GM21717 (cell line): ENCODE results near the gene FBL.
"Not testable (repeated sequence)": the region's sequence is repeated elsewhere in the genome, so short reads cannot be mapped to it uniquely, and the experiment has no call there.

ENCODE experiments used
- ATAC-seq: cut with Tn5 transposase; IDR thresholded peaks from one replicate; pipeline ENCODE4 v1.9.1; 2021; ENCODE audit warnings: mild to moderate bottlenecking, moderate library complexity; ENCODE audit not compliant: unreplicated experiment

FBL gene

DNA sequence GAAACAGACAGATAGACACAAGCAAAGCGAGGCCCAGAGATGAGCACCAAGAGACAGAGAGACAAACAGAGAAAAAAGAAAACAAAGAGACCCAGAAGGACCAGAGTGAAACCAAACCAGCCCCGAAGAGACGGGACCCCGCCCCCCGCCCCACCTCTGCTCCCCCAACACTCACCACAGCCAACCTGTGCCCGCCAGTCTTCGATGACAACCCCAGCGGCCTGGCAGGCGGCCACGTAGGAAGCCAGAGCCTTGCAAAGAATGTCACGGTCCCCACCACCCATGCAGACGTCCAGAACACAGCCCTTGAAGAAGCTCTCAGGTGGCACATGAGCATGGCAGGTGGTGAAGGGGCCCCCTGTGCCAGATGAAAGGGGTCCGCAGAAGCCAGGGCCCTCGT is 31.3 kb upstream of the FBL start:
- ATAC-seq: not testable (repeated sequence)

DNA sequence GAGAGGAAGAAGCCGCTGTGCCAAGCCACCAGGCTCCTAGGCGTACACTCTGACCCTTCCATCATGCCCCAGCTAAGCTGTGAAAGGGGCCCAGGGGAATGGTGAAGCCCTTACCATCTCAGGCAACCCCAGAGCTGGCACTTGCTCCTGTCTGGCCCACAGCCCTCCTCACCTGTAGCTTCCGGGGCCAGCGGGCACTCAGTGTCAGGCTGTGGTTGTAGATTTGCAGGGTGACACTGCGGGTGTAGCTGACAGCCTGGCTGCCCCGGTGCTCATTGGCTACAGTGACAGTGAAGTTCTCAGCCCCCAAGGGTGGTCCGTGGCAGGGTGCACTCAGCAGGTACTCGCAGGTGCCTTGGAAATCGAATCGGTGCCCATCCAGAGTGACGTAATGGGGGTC is 30.3 kb upstream of the FBL start:
- not testable (repeated sequence) for ATAC-seq

DNA sequence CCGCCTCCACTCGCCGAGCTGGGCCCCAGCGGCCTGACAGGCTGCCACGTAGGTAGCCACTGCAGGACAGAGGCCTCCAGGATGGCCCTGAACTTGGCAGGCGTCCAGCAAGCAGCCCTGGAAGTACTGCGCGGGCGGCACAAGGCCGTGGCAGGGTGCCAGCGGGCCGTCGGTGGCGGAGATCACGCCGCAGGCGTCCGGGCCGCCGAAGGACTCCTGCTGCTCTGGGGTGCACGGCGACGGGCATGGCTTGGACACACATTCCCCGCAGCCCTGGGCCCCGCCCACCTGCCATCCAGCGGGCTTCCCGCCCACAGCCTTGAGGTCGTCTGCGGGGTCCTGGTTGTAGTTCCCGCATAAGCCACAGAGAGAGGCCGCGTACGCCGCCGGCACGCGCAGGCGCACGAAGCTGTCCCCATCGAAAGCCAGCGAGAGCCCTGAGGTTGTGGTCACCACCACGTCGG is 29.3 kb upstream of the FBL start:
- not testable (repeated sequence) for ATAC-seq

DNA sequence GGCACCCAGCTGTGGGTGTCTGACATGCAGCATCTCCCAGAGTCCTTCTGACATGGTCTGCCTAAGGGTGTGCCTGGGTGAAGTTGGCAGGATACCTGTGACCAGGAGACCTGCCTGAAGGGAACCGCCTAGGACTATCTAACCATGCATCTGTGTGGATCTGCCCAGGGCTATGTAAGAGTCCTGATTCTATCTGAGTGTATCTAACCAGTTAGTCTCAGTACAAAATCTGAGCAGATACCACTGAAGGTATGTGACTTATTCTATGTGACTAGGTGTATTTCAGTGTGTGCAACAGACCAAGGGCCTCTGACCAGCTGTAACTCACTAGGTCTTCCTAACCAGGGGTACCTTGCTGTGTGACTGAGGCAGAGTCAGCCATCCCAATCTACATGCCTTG is 28.2 kb upstream of the FBL start:
- ATAC-seq: no peak

DNA sequence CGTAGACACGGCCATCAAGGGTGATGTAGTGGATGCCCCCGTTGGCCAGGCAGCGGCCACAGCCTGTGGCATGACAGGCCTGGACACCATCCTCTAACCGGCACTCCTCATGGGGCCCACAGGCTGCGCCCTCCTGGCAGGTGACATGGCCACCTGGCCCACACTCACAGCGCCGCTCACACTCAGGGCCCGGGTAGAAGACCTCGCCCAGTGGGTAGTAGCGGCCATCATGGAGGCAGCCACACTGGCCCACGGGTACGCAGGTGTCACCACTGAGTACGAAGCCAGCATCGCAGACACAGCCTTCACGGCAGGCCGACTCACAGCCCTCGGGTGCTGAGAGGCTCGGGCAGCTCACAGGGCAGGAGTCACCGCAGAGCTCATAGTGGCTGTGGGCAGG is 27.2 kb upstream of the FBL start:
- ATAC-seq: no peak

DNA sequence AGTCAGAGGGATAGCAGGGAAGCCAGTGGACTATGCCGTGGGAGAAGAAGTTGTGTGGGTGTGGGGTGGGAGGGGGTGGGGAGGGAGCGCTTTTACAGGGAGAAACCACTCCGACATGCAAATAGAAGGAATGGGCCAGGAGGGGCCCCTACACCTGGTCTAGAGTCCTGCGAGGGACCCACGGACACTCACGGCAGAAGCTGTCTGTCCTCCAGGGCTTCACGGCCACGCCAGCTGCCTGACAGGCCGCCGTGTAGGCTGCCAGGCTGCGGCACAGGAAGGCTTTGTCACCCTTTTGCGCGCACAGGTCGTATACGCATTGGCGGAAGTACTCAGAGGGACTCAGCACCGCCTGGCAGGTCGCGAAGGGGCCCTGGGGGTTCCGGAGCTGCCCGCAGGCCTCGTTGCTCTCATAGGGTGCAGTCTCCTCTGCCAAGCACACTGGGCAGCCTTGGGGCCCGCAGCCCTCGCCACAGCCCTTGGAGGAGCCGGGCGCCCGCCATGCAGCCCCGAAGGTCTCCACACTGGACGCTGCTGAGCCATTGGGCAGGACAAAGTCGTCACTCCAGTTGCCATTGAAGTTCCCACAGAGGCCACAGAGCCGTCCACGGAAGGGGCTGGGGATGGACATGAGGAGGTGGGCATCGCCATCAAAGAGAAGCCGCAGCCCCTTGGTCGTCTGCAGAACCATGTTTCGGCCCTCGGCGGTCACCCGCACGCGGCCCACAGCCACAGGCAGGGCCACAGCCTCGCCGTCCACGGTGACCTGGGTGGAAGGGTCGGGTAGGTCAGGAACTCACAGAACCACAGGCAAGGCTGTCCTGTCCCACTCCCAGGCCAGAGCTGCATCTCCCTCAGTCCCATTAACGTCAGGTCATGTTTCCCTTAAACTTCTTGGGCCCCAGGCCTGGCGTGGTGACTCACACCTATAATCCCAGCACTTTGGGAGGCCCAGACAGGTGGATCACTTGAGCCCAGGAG is 26.0 kb upstream of the FBL start:
- no peak for ATAC-seq

DNA sequence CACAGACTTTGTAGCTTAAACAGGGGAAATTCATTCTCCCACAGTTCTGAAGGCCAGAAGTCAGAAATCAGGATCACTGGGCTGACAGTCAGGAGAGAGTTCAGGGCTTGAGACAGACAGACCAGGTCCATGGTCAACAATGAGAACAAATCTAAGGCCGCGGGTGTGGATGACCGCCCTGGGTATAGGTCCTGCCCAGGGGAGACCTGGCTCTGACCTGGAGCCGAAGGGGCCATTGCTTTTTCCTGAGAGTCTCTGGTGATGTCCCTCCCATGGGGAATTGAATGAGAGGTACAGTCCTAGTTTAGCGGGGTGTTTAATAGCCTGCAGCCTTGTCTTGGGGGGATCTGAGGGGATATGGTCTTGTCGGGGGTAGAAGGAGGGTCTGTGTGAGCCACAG is 25.2 kb upstream of the FBL start:
- no peak for ATAC-seq

DNA sequence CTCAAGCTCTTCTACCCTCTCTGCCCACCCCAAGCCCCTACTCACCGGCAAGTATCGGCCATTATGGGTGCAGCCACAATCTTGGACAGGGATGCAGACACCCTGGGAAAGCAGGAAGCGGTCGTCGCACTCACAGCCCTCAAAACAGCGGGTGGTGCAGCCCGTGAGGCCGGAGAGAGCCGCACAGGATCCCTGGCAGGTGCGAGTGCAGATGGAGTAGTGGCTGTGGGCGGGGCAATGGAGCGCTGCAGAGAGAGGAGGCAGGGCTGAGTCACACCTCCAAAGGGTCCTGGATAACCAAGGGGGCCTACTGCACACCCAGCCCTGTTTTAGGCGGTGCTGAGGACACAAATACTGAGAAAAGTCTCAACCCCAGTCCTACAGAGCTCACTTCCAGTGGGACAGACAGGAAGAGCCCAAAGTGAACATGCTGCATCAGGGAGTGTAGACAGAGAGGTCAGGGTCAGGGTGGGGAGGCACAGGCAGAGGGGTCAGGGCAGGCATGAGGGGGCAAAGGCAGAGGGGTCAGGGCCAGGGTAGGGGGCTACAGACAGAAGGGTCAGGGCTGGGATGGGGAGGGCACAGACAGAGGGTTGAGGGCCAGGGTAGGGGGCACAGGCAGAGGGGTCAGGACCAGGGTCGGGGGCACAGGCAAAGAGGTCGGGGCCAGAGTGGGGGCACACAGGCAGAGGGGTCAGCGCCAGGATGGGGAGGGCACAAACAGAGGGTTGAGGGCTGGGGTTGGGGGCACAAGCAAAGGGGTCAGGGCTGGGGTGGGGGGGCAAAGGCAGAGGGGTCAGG is 24.2 kb upstream of the FBL start:
- no peak for ATAC-seq

DNA sequence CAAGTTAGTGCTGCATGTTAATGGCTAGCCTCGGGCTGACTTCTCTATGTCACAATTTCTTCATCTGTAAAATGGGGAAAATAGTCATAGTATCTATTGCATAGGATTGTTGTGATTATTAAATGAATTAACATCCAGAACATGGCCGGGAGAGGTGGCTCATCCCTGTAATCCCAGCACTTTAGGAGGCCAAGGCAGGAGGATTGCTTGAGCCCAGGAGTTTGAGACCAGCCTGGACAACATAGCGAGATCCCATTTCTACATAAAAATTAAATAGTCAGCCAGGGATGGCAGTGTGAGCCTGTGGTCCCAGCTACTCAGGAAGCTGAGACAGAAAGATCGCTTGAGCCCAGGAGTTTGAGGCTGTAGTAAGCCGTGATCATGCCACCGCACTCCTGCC is 21.8 kb upstream of the FBL start:
- no peak for ATAC-seq

DNA sequence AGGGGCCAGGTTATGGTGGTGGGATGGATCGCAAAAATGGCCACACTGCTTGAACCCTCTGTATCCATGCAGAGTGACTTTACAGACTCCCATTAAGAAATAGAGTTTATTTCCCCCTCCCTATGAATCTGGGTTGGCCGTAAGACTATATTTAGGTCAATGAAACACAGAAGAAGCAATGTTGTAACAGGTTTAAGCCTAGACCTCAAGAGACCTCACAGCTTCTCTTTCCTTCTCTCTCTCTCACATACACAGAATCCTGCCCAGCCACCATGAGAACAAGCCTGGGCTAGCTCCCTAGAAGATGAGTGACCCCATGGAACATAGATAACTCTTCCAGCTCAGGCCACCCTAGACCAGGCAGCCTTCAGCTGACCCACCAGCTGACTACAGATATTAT is 21.0 kb upstream of the FBL start:
- ATAC-seq: no peak

DNA sequence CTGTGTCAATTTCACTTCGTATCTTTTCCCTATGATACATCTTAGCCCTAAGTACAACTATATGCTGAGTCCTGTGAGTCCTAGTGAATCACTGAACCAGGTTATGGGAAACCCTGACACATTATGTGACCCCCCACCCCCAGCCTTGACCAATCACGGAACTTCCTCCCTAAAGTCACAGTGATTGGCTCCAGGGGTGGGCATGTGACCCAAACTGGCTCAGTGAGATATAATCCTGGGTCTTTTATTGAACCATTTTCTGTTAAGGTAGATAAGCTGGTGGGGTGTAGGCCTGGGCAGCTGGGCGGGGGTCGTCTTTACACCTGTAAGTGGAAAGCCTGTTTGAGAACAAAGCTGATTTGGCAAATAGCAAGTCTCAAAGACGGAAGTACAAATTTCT is 19.8 kb upstream of the FBL start:
- no peak for ATAC-seq

DNA sequence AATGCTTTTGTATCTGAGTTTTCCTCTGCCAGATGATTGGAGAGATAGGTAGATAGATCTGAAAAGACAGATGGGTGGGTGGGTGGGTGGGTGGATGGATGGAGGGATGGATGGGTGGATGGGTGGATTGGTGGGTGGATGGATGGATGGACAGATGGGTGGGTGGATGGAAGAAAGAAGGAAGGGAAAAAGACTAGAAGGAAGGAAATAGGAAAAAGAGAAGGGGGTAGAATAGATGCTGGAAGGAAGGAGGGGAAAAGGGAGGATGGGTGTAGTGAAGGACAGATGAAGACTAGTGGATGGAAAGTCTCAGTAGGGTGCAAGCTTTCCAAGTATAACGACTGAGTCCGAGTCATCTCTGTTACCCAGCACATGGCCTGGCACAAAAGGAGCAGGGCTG is 19.0 kb upstream of the FBL start:
- ATAC-seq: no peak

DNA sequence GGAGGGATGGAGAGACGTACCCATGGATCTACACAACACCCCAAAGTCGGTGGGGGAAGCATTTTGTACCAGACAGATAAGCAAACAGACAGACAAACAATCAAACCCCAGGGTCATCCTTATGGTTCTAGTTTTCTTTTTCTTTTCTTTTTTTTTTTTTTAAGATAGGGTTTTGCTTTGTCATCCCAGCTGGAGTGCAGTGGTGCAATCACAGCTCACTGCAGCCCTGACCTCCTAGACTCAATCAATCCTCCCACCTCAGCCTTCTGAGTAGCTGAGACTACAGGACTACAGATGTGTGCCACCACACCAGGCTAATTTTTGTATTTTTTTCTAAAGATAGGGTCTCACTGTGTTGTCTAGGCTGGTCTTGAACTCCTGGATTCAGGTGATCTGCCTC is 17.9 kb upstream of the FBL start:
- no peak for ATAC-seq

DNA sequence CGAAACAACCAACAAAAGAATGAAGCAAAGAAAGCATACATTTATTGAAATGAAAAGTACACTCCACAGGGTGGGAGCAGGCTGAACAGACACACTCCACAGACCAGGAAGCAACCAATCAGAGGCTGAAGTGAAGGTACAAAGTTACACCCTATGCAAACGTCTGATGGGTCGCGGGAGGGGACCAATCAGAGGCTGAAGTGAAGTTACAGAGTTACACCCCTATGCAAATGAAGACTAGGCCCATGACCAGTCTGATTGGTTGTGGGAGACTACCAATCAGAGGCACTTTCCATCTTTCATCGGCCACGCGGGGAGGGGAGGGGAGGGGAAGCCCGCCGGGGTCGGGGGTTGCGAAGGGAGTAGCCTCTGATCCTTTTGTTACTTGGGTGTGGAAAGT is 12.4 kb upstream of the FBL start:
- no peak for ATAC-seq

DNA sequence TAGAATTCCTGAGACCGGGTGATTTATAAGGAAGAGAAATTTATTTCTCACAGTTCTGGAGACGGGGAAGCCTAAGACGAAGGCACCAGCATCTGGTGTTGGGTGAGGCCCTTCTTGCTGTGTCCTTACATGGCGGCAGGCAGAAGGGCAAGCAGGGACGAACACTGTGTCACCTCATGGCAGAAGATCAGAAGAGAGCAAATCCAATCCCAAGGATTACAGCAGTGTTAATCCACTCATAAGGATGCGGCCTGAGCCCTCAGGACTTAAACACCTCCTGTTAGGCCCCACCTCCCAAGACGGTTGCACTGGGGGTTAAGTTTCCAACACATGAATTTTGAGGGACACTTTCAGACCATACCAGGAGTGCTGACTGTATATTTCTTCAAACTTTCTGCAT is 6.7 kb upstream of the FBL start:
- no peak for ATAC-seq

DNA sequence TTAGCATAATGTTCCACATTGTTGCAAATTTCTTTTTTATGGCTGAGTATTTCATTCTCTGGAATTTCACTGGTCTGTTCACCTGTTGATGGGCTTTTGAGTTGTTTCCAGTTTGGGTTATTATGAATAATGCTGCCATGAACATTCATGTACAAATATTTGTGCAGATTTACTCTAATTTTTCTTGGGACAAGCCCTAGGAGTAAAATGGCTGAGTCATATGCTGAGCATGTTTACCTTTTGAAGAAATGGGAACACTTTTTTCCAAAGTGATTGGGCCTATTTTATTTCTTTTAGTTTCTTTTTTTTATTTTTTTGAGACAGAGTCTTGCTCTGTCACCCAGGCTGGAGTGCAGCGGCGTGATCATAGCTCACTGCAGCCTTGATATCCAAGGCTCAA is 4.7 kb upstream of the FBL start:
- no peak for ATAC-seq

DNA sequence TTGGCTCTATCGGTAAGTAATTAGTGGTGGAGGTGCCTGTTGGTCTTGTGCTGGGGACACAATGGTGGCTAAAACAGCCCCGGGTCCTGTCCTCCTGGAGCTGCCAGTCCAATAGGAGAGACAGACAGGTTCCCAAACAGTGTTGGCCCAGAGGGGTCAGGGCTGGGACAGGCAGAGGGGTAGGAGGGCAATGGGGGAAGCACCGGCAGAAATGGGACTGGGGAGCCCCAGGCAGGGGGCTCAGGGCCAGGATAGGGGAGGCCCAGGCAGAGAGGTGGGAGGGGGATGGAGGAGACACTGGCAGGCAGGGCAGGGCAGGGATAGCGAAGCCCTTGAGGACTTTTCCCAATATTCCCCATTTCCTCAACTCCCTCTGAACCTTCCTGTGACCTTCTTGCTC is 2.2 kb upstream of the FBL start:
- ATAC-seq: no peak

DNA sequence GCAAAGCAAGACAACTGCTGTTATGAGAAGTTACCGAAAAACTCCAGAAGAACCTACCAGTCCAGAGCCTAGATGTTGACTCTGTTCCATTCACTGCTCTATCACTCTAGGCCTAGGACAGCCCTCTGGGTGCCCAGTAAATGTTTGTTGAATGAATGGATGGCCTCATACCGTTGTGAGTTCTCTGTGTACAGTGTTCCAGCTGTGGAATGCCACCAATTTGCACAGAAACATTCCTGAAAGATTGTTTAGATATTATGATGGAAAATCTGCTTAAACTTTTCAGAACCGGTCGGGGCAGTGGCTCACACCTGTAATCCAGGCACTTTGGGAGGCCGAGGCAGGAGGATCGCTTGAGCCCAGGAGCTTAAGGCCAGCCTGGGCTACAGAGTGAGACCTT is 1.3 kb upstream of the FBL start:
- ATAC-seq: no peak

DNA sequence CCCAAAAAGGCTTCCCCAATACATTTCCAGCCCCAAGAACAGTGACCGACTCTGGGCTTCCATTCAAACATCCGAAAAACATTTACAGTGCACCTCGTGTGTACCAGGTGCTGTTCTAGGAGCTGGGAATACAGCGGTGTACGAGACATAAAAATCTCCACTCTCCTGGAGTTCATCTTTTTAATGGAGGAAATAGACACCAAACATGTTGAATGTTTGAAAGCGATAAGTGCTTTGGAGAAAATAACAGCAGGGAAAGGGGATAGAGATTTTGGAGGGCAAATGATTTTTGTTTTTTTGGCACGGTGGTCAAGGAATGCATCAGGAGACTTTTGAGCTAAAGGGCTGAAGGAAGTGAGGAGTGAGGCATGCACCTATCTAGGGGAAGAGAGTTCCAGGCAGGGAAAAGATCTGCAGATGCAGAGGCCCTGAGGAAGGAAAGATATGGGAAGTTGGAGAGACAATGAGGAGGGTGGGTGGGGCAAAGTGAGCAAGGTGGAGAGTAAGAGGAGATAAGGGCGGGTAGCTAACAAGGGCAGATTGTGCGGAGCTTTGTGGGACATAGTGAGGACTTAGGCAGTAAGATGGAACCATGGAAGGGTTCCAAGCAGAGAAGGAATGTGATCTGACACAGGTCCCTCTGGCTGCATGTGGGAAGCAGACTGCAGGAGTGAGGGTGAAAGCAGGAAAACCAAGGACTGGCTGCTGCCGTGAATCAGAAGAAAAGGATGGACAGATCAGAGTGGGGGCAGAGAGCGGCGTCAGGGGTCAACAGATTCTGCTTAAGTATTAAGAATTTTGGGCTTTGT is 703 bp upstream of the FBL start:
- ATAC-seq: no peak

DNA sequence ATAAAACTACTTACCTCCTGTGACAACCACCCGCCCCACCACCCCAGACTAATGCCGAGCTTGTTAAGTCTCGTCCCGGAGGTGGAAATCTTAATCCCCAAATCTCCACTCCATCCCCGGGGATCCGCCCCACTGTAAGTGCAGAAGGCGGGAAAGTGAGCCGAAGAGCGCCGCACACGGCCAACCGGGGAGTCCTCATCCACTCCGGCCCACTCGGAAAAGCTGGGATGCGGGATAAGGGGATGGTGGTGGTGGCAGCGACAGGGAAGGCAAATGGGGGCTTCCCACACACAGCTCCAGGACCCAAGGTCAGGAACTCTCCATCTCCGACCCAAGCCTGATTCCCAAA is 621 bp downstream of the FBL start:
- ATAC-seq: no peak

DNA sequence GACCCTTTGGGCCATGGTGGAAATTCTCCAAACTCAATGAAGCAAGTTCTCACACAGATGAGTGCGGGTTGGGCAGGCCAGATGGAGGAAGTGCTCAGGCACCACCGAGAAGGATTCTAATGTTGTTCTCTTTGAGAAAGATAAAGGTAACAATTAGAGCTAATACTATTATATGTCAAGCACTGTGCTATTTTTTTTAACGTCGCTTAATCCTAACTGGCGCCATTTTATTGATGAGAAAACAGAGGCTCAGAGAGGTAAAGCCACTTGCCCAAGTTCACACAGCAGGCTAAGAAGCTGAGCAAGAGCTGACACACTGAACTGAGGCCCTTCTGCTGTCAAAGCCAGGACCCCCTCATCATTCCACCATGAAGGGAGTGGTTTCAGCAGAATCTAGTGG is 1.0 kb downstream of the FBL start:
- ATAC-seq: no peak
